T-helper 17 cell (primary cell): Measurements from ENCODE around the gene ZBED1. TPM values are rescaled to one million over a fixed set of nuclear protein-coding genes. Genes with fewer than 3 reads are reported as not detected.
"Not testable (repeated sequence)": the region's sequence is repeated elsewhere in the genome, so short reads cannot be mapped to it uniquely, and the experiment has no call there.

ENCODE experiments used
- ATAC-seq: fragments of 150-1000 bp; cut with Tn5 transposase; 2 replicates; pipeline ENCODE4 v1.10.0; 2021; ENCODE audit warnings: mild to moderate bottlenecking, moderate library complexity
- DNase-seq, 3 donors: peaks; one replicate each; pipeline versions ENCODE4 v3.0.0 to v3.0.0-alpha.2; 2020 to 2021
- H3K9me3 ChIP-seq: one replicate; pipeline ENCODE4 v1.7.0; 2013; ENCODE audit warnings: low read length, mild to moderate bottlenecking; ENCODE audit not compliant: control insufficient read depth, poor library complexity, severe bottlenecking
- H3K27ac Mint-ChIP-seq: one replicate; pipeline ENCODE4 v1.8.0; 2022; ENCODE audit warnings: mild to moderate bottlenecking, moderate library complexity, mixed read lengths
- H3K27me3 Mint-ChIP-seq: one replicate; pipeline ENCODE4 v1.8.0; 2022; ENCODE audit warnings: mixed read lengths
- H3K36me3 Mint-ChIP-seq: one replicate; pipeline ENCODE4 v1.8.0; 2022; ENCODE audit warnings: low read depth, mixed read lengths
- H3K4me1 Mint-ChIP-seq: one replicate; pipeline ENCODE4 v1.8.0; 2022; ENCODE audit warnings: mild to moderate bottlenecking, mixed read lengths
- H3K4me3 Mint-ChIP-seq: one replicate; pipeline ENCODE4 v1.8.0; 2022; ENCODE audit warnings: mild to moderate bottlenecking, moderate library complexity, mixed read lengths
- total RNA-seq, 4 donors: library from RNA in 2 of 4; stranded (reverse) in 2 of 4; gene quantifications; one replicate each; pipeline ENCODE4 v1.2.3 and lab custom pipeline; 2022 to 2026

Gene ZBED1
- total RNA-seq, 2 donors from 2014 or later, result 19.8 to 19.9 TPM

- Mint-ChIP-seq H3K4me1 (peaks cover 16% of the 10 kb centered on the region), H3K36me3 (peaks cover 3% of the 10 kb centered on the region), H3K4me3 (no peak overlapping the region), H3K27ac (no peak overlapping the region), H3K27me3 (no peaks in the 10 kb centered on the region)
- DNase-seq (no peak), ATAC-seq (no peak)
- no peaks in the 10 kb centered on the region for H3K9me3 ChIP-seq
Measured at GRCh38 chrX:2471641-2472040, 29.1 kb downstream of the ZBED1 start.

DNA sequence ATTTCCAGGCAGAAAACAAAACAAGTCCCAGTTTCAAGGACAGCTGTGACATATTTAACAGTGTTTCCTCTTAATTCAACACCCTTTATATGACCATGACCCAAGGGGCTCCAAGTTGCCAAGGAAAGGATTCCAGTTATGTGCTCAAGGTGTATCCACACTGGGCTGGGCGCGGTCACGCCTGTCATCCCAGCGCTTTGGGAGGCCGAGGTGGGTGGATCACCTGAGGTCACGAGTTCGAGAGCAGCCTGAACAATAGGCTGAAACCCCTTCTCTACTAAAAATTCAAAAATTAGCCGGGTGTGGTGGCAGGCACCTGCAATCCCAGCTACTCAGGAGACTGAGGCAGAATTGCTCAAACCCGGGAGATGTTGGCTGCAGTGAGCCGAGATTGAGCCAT is 29.6 kb downstream of the ZBED1 start:
- DNase-seq, ATAC-seq, H3K27me3 Mint-ChIP-seq, H3K27ac Mint-ChIP-seq, H3K36me3 Mint-ChIP-seq, H3K4me3 Mint-ChIP-seq, H3K9me3 ChIP-seq: not testable (repeated sequence)
- peaks cover 16% of the 10 kb centered on the region for H3K4me1 Mint-ChIP-seq

GRCh38 chrX:2469852-2470251 is 30.9 kb downstream of the ZBED1 start:
- peaks cover 12% of the 10 kb centered on the region for H3K4me1 Mint-ChIP-seq
- H3K9me3 ChIP-seq, ATAC-seq, H3K4me3 Mint-ChIP-seq, H3K27me3 Mint-ChIP-seq, H3K27ac Mint-ChIP-seq, H3K36me3 Mint-ChIP-seq, DNase-seq: not testable (repeated sequence)

DNA sequence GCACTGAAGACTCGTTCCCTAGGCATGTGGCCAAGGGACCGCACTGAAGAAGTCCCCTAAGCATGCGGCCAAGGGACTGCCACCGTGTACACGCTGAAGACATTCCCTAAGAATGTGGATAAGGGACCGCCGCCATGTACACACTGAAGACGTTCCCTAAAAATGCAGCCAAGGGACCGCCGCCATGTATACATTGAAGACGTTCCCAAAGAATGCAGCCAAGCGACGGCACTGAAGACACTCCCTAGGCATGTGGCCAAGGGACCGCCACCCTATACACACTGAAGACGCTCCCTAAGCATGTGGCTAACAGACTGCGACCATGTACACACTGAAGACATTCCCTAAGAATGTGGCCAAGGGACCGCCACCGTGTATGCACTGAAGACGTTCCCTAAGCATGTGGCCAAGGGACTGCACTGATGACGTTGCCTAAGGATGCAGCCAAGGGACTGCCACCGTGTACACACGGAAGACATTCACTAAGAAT is 31.5 kb downstream of the ZBED1 start:
- Mint-ChIP-seq H3K36me3 (peaks cover 3% of the 10 kb centered on the region), H3K27me3 (no peaks in the 10 kb centered on the region), H3K4me1 (peaks cover 9% of the 10 kb centered on the region), H3K4me3 (no peak overlapping the region), H3K27ac (no peak overlapping the region)
- DNase-seq (no peak), ATAC-seq (no peak)
- no peaks in the 10 kb centered on the region for H3K9me3 ChIP-seq

DNA sequence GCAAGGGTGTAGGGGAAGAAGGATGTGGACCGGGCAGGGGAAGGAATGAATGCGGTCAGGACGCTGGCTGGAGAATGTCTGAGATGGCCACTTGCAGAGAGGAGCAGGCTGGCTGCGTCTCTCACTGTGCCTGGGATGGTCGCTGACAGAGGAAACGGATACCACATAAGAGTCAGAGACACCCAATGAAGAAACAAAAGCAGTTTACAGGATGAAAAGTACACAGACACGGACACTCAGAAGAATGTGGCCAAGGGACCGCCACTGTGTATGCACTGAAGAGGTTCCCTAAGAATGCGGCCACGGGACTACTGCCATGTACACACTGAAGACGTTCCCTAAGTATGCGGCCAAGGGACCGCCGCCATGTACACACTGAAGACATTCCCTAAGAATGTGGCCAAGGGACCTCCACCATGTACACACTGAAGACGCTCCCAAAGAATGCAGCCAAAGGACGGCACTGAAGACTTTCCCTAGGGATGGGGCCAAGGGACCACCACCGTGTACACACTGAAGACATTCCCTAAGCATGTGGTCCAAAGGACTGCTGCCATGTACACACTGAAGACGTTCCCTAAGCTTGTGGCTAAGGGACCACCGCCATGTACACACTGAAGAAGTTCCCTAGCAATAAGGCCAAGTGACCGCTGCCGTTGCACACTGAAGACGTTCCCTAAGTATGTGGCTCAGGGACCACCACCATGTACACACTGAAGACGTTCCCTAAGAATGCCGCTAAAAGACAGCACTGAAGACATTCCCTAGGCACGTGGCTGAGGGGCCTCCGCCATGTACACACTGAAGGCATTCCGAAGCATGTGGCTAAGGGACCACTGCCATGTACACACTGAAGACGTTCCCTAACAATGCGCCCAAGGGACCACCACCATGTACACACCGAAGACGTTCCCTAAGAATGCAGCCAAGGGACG is 32.2 kb downstream of the ZBED1 start:
- Mint-ChIP-seq H3K27me3 (no peaks in the 10 kb centered on the region), H3K4me1 (peaks cover 12% of the 10 kb centered on the region), H3K36me3 (peaks cover 3% of the 10 kb centered on the region), H3K27ac (no peak overlapping the region), H3K4me3 (no peak overlapping the region)
- DNase-seq (no peak), ATAC-seq (no peak)
- no peaks in the 10 kb centered on the region for H3K9me3 ChIP-seq

DNA sequence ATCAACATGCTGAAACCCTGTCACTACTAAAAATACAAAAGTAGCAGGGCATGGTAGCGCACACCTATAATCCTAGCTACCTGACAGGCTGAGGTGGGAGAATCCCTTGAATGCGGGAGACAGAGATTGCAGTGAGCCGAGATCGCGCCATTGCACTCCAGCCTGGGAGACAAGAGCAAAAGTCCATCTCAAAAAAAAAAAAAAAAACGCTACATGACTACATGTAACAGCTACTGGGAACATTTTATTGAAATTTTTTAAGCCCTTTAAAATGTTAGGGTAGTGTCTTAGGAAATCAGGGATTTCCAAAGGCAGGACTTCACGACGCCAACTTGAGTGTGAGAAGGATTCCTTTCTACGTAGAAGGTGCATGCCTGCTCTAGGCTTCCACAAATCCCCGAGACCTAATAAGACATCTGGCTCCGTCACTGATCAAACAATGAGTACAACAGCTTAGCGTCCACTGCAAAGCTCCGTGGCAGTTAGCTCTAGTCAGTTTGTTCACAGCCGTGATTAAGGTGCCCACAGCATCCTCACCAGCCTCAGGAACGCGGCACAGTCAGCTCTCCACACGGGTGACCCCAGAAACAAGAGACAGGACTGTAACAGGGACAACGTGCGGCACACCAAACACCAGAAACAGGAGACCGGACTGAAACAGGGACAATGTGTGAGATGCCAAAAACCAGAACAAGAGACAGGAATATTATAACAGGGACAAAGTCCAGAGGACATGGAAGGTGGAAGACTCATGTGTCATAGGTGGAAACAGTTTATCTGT is 33.7 kb downstream of the ZBED1 start:
- Mint-ChIP-seq H3K27ac (no peak overlapping the region), H3K36me3 (peaks cover 3% of the 10 kb centered on the region), H3K27me3 (no peaks in the 10 kb centered on the region), H3K4me3 (no peak overlapping the region), H3K4me1 (peaks cover 18% of the 10 kb centered on the region)
- DNase-seq, result no peak
- no peak for ATAC-seq
- no peaks in the 10 kb centered on the region for H3K9me3 ChIP-seq

GRCh38 chrX:2464677-2465166 is 36.1 kb downstream of the ZBED1 start:
- no peak for ATAC-seq
- peaks cover 3% of the 10 kb centered on the region for H3K36me3 Mint-ChIP-seq
- H3K27ac Mint-ChIP-seq, result no peak overlapping the region
- H3K9me3 ChIP-seq, result no peaks in the 10 kb centered on the region
- H3K4me3 Mint-ChIP-seq, result no peak overlapping the region
- no peaks in the 10 kb centered on the region for H3K27me3 Mint-ChIP-seq
- DNase-seq, result no peak
- H3K4me1 Mint-ChIP-seq, result peaks cover 20% of the 10 kb centered on the region

GRCh38 chrX:2463973-2464676 is 36.7 kb downstream of the ZBED1 start:
- peaks cover 3% of the 10 kb centered on the region for H3K36me3 Mint-ChIP-seq

GRCh38 chrX:2463481-2463880 is 37.3 kb downstream of the ZBED1 start:
- ATAC-seq, result not testable (repeated sequence)

More at GRCh38 chrX:2463973-2464676, 36.7 kb downstream of the ZBED1 start:
- H3K27ac Mint-ChIP-seq, result no peak overlapping the region
- no peak for DNase-seq
- no peak for ATAC-seq
- H3K27me3 Mint-ChIP-seq, result no peaks in the 10 kb centered on the region
- H3K4me3 Mint-ChIP-seq, result no peak overlapping the region
- peaks cover 20% of the 10 kb centered on the region for H3K4me1 Mint-ChIP-seq
- no peaks in the 10 kb centered on the region for H3K9me3 ChIP-seq

GRCh38 chrX:2462780-2463179 is 38.0 kb downstream of the ZBED1 start:
- H3K27me3 Mint-ChIP-seq, result no peaks in the 10 kb centered on the region
- no peak overlapping the region for H3K27ac Mint-ChIP-seq
- H3K4me3 Mint-ChIP-seq, result no peak overlapping the region
- H3K4me1 Mint-ChIP-seq, result peaks cover 16% of the 10 kb centered on the region
- no peak for DNase-seq
- ATAC-seq, result no peak
- H3K9me3 ChIP-seq, result no peaks in the 10 kb centered on the region
- H3K36me3 Mint-ChIP-seq, result peaks cover 3% of the 10 kb centered on the region

More at GRCh38 chrX:2463481-2463880, 37.3 kb downstream of the ZBED1 start:
- not testable (repeated sequence) for H3K9me3 ChIP-seq, H3K36me3 Mint-ChIP-seq, H3K4me3 Mint-ChIP-seq, H3K27ac Mint-ChIP-seq, DNase-seq, H3K27me3 Mint-ChIP-seq
- peaks cover 16% of the 10 kb centered on the region for H3K4me1 Mint-ChIP-seq

DNA sequence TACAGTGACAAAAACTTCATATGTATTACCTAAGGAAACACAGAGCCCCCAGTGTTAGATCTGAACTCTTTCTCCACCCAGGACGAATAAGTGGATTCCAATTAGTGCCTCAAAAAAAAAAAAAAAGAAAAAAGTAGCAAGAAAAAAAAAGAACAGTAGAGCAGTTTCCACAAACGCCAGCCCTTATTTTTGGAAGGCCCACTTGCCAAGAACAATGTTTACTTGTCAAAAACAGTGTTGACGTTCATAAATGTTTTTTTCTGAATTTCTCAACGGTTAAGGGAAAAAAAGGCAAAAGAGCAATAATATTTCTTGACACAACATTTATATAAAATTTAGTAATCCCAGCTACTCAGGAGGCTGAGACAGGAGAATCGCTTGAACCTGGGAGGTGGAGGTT is 38.7 kb downstream of the ZBED1 start:
- Mint-ChIP-seq H3K36me3 (no peaks in the 10 kb centered on the region), H3K27me3 (no peaks in the 10 kb centered on the region), H3K27ac (no peak overlapping the region), H3K4me1 (peaks cover 12% of the 10 kb centered on the region), H3K4me3 (no peak overlapping the region)
- DNase-seq (no peak), ATAC-seq (no peak)
- no peaks in the 10 kb centered on the region for H3K9me3 ChIP-seq

DNA sequence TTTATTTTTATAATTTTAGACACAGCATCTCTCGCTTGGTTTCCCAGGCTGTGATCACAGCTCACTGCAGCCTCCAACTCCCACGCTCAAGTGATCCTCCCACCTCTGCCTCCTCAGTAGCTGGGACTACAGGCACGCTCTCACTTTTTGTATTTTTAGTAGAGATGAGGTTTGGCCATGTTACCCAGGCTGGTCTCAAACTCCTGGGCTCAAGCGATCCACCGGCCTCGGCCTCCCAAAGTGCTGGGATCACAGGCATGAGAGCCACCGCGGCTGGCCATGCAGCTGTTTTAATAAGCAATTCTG is 39.1 kb downstream of the ZBED1 start:
- H3K27ac Mint-ChIP-seq, result no peak overlapping the region
- ATAC-seq, result no peak
- peaks cover 3% of the 10 kb centered on the region for H3K36me3 Mint-ChIP-seq
- H3K4me1 Mint-ChIP-seq, result peaks cover 15% of the 10 kb centered on the region
- H3K4me3 Mint-ChIP-seq, result no peak overlapping the region
- DNase-seq, result no peak
- H3K27me3 Mint-ChIP-seq, result no peaks in the 10 kb centered on the region
- H3K9me3 ChIP-seq, result no peaks in the 10 kb centered on the region
